ENCODE data around the gene IL22RA2. TPM values are rescaled to one million over a fixed set of nuclear protein-coding genes. Genes with fewer than 3 reads are reported as not detected.

IL22RA2 gene
- total RNA-seq, 4 donors from 2014 or later: not detected

DNA sequence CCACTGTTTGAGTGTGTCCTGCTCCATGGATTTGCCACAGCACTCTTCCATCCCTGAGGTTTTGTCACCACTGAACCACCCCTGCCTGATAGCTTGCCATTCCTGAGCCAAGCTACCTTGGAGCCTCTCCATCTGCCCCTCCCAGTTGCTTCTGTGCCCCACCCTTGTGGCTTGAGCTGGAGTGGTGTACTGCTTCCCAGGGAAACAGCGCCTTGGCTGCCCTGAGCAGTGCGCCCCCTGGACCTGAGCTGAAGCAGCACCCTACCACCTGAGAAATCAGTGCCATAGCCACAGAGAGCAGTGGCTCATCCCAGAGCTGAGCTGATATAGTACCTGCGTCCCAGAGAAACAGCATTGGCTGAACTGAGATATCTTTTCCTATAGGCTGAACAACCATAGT lies 40.3 kb downstream of the IL22RA2 start:
- no peaks in the 10 kb centered on the region for H3K27me3 ChIP-seq
- H3K27ac ChIP-seq: no peak overlapping the region
- no peak for TF ChIP-seq POLR2A (IDR thresholded peaks at IDR 0.05)
- TF ChIP-seq, protein P1, sequence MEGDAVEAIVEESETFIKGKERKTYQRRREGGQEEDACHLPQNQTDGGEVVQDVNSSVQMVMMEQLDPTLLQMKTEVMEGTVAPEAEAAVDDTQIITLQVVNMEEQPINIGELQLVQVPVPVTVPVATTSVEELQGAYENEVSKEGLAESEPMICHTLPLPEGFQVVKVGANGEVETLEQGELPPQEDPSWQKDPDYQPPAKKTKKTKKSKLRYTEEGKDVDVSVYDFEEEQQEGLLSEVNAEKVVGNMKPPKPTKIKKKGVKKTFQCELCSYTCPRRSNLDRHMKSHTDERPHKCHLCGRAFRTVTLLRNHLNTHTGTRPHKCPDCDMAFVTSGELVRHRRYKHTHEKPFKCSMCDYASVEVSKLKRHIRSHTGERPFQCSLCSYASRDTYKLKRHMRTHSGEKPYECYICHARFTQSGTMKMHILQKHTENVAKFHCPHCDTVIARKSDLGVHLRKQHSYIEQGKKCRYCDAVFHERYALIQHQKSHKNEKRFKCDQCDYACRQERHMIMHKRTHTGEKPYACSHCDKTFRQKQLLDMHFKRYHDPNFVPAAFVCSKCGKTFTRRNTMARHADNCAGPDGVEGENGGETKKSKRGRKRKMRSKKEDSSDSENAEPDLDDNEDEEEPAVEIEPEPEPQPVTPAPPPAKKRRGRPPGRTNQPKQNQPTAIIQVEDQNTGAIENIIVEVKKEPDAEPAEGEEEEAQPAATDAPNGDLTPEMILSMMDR (IDR thresholded peaks at IDR 0.05): no peak
- intact Hi-C loops (cut with DNase I; ENCODE audit: low total_unique reads): no loop called here
- DNase-seq: no peak
- no peaks in the 10 kb centered on the region for H3K36me3 ChIP-seq
- peaks cover 0 to 5% of the 10 kb centered on the region in 2 donors for H3K9me3 ChIP-seq
- no peak overlapping the region for H3K4me3 ChIP-seq
- no peaks in the 10 kb centered on the region for H3K4me1 ChIP-seq

DNA sequence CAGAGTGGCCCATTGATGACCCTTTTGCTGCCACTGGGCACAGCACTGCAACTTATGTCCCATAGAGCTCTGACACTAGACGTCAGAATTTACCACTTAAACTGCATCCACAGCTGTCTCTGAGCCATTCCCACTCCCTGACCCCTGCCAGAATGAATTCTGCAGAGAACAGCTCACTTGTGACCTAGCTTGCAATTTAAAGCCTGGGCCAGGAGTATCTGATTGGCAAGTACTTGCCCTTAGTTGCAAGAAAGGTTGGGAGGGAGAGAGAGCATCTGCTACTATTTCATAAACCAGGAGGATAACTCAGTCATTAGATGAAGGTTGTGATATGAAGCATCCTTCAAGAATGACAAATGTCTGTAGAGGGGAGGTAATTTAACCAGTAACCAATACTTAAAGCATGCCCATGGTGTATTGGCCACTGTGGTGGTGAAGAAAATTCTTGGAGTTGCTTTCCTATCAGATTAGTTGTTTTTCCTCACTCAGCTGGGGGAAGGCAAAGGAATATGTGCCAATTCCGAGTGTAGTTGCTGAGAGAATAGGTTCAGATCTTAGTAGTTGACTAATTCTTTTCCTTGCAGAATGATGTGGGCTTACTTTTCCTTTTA lies 46.5 kb downstream of the IL22RA2 start:
- no peaks in the 10 kb centered on the region for H3K4me1 ChIP-seq
- no peaks in the 10 kb centered on the region for H3K27me3 ChIP-seq
- H3K36me3 ChIP-seq: no peaks in the 10 kb centered on the region
- no peak overlapping the region for H3K27ac ChIP-seq
- H3K9me3 ChIP-seq: no peaks in the 10 kb centered on the region
- H3K4me3 ChIP-seq: no peak overlapping the region
- no peak for DNase-seq
- intact Hi-C loops (cut with DNase I; ENCODE audit: low total_unique reads): no loop called here
- TF ChIP-seq, protein P1 (IDR thresholded peaks at IDR 0.05): no peak
- no peak for TF ChIP-seq POLR2A (IDR thresholded peaks at IDR 0.05)

DNA sequence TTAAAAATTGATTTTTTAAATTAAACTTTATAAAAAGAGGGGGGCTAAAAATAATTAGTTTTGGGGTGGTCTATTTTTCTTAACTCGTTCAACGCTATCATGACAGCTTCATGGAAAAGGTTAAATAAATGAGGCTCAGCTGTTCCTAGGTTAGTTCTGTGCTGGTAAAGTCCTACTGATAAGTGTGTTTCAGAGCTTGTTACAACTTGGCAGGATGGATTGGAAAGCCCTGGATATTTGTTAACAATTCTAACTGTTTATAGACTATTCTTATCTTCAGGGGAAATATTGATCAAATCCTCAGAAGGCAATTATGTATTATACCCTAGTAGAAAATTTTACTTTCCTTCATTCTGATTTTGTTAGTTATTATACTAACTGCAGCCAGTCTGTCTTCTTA lies 50.4 kb downstream of the IL22RA2 start:
- intact Hi-C loops (cut with DNase I; ENCODE audit: low total_unique reads): no loop called here
- H3K4me3 ChIP-seq: no peak overlapping the region
- no peaks in the 10 kb centered on the region for H3K36me3 ChIP-seq
- no peak overlapping the region for H3K27ac ChIP-seq
- no peaks in the 10 kb centered on the region for H3K4me1 ChIP-seq
- DNase-seq: no peak
- no peaks in the 10 kb centered on the region for H3K27me3 ChIP-seq
- TF ChIP-seq, protein P1 (IDR thresholded peaks at IDR 0.05): no peak
- TF ChIP-seq POLR2A (IDR thresholded peaks at IDR 0.05): no peak
- no peaks in the 10 kb centered on the region for H3K9me3 ChIP-seq

DNA sequence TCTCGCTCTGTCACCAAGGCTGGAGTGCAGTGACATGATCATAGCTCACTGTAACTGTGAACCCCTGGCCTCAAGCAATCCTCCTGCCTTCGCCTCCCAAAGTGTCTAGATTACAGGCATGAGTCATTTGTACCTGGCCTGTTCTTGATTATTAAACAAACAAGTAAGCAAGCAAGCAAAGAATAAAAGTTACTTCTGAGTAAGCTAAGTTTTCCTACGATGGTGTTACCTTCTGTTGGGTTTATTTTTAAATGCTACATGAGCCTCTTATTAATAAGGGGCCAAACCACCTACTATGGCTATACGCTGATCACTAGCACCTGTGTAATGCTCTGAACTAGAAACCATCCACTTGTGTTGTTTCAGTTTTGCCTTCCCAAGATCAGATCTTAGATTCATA lies 50.8 kb downstream of the IL22RA2 start:
- H3K27ac ChIP-seq: no peak overlapping the region
- DNase-seq: no peak
- H3K36me3 ChIP-seq: no peaks in the 10 kb centered on the region
- no peaks in the 10 kb centered on the region for H3K9me3 ChIP-seq
- intact Hi-C loops (cut with DNase I; ENCODE audit: low total_unique reads): no loop called here
- H3K27me3 ChIP-seq: no peaks in the 10 kb centered on the region
- TF ChIP-seq, protein P1 (IDR thresholded peaks at IDR 0.05): no peak
- no peak for TF ChIP-seq POLR2A (IDR thresholded peaks at IDR 0.05)
- H3K4me1 ChIP-seq: no peaks in the 10 kb centered on the region
- no peak overlapping the region for H3K4me3 ChIP-seq

DNA sequence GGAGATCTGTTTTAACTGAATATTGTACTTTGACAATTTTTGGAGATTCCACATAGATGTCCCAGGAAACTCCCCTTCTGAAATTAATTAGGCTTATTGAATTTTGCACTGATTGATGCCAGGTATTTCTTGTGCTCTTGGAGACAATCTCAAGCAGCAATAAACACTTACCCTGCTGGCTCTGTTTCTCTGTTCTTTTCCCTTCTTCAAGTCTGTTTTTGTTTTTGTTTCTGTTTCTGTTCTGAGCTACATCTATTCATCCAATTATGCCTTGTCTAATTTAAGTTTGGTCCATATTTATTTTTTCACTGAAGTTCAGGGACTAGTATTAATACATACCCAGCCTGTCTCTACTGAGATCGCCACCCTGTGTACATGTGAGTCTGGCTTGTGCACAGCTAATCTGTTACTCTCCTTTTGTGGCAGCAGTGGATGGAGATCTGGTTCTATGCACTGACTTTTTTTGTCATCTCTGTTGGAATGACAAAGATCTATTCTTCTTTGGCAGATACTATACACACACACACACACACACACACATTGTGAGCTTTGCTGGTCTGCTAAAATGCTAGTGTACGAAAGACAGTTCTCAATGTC lies 51.9 kb downstream of the IL22RA2 start:
- Histone ChIP-seq H3K27me3 (no peaks in the 10 kb centered on the region), H3K9me3 (no peaks in the 10 kb centered on the region), H3K4me3 (no peak overlapping the region), H3K4me1 (no peaks in the 10 kb centered on the region), H3K36me3 (no peaks in the 10 kb centered on the region), H3K27ac (no peak overlapping the region)
- TF ChIP-seq, protein P1 (IDR thresholded peaks at IDR 0.05): no peak
- no peak for TF ChIP-seq POLR2A (IDR thresholded peaks at IDR 0.05)
- no peak for DNase-seq
- intact Hi-C loops (cut with DNase I; ENCODE audit: low total_unique reads): no loop called here

All from uterus (tissue), 4 donors.